Neural cell (in vitro differentiated cells): ENCODE data around the gene BLVRB.

Source experiments
- CTCF ChIP-seq: fragments of 450-650 bp; IDR thresholded peaks from 2 replicates; pipeline ENCODE4 v1.5.1; 2014; ENCODE audit warnings: antibody characterized with exemption, mild to moderate bottlenecking, moderate library complexity; ENCODE audit not compliant: poor library complexity, severe bottlenecking
- EP300 ChIP-seq: fragments of 450-650 bp; conservative IDR thresholded peaks from 2 replicates; pipeline ENCODE4 v1.6.1; 2014; ENCODE audit warnings: antibody characterized with exemption, mild to moderate bottlenecking, moderate library complexity; ENCODE audit not compliant: poor library complexity, severe bottlenecking
- EZH2 ChIP-seq: fragments of 200-600, 300-800 bp; shearing (Covaris generic), sonication (generic); IDR thresholded peaks from 2 replicates; pipeline ENCODE4 v1.6.1; 2014; ENCODE audit warnings: antibody characterized with exemption, low read length, borderline replicate concordance, mild to moderate bottlenecking; ENCODE audit not compliant: insufficient read depth, poor library complexity, severe bottlenecking
- MXI1 ChIP-seq: fragments of 450-650 bp; conservative IDR thresholded peaks from 2 replicates; pipeline ENCODE4 v1.6.1; 2014; ENCODE audit warnings: antibody characterized with exemption, mild to moderate bottlenecking; ENCODE audit not compliant: poor library complexity, severe bottlenecking
- POLR2AphosphoS5 ChIP-seq: IDR thresholded peaks from 2 replicates; pipeline ENCODE4 v1.6.1; 2012
- RAD21 ChIP-seq: fragments of 450-650 bp; conservative IDR thresholded peaks from 2 replicates; pipeline ENCODE4 v1.6.1; 2014; ENCODE audit warnings: antibody characterized with exemption, mild to moderate bottlenecking, moderate library complexity
- REST ChIP-seq: IDR thresholded peaks from 2 replicates; pipeline ENCODE4 v1.6.1; 2012; ENCODE audit warnings: borderline replicate concordance
- TAF1 ChIP-seq: IDR thresholded peaks from 2 replicates; pipeline ENCODE4 v1.6.1; 2012; ENCODE audit warnings: low read depth

- TF ChIP-seq EP300 (no peak), CTCF (no peak), POLR2AphosphoS5 (no peak), EZH2 (no peak), MXI1 (no peak), RAD21 (no peak), TAF1 (no peak), REST (no peak)
Measured at GRCh38 chr19:40431698-40432097, 33.8 kb downstream of the BLVRB start.
